Epidermal melanocyte (primary cell): ENCODE data around the gene PCED1A.

Source experiments
- DNase-seq: peaks from one replicate; pipeline ENCODE4 v3.0.0; 2011; ENCODE audit warnings: low spot score; ENCODE audit not compliant: insufficient read length

The PCED1A gene

DNA sequence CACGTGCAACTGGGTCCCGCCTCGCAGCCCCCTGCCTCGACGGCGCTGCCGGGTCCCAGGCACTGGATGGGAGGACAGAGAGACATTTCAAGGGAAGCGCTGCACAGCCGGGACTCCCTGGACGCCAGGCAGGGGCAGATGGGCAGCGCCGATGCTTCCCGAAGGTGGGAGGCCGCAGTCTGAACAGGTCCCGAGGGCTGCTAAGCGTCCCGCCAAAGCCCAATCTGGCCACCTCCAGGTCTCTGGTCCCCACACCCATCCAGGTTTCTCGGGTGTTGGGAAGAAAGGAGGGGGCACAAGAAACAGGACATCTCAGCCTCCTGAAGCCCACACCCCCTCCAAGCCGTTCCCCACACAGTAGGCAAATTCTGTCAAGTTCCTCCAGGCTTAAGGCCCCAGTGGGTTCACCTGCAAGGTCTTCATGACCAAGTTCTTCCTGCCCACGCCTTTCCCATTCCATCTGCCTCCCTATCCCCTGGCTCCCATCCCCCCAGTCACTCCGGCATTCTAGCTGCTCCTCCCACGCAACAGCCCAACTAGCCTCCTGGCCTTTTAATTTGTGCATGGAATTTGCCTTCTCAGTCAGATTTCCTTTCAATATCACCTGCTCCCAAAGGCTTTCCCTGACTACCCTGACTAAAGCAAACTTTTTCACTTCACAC is 34.6 kb downstream of the PCED1A start:
- DNase-seq, result no peak

DNA sequence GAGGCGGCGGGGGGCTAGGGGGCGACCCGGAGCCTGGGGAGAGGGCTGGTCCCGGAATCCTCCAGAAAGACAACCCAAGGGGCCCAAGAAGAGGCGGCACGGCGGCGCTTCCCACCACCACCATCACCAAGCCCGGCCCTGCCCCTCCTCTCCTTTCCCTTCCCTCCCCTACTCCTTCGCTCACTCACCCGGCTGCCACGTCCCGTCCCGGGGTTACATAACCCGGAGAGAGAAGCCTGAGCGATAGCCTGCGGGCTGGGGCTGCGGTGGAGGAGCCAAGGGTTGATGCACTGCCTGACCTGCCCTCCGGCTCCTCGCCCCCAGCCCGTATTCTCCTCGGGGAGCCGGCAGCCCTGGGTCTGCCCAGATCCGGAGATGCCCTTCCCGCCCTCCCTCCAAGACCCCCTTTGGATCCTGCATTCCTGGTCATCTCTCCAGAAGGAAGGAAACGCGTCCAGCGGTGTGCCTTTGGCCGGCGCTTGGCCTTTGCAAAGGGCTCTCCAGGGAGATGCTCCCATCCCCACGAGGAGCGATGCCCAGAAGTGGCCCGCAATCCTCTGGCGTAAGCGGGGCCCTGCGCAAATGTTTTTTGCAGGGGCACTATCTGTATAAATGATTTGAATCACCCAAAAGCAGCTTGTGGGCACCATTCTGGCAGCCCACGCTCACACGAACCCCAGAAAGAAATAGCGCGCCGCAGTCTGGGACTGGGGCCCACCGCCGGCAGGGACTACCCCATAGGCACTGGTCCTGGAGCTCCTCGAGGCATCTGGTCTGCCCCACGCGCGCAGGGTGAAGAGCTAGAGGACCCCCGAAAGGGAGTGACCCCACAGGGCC is 35.4 kb downstream of the PCED1A start:
- DNase-seq, result no peak

DNA sequence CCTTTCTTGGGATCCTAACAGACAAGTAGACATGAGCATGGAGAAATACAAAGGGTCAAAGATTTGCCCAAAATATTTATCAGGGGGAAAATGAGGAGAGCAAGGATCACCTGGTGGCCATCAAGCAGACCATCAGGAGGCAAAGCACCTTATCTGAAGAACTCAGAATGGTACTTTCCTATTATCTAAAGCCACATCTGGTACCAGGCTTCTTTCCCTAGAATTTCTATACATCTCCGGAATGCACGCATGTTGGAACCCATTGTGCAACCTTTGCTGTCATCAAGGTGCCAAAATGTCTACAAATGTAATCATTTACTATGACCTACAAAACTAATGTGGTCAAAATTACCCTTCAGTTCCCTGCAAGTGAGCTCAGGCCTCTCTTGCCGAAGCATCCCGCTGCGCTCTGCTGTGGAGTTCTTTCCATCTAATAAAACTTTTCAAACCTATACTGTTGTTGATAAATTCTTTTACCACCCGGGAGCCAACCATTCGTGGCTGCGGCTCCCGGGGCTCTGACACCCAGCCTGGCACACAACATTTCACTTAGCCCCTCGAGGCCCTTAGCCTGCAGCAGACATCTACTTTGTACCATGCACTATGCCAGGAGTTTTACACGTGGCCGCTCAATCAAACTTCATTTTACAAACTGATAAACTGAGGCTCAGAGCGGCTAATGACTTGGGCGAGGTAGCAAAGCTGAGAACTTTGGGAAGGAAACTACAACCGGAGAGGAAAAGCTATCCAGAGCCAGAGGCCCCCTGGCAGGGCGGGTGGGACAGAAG is 36.2 kb downstream of the PCED1A start:
- no peak for DNase-seq

GRCh38 chr20:2801286-2801728 is 39.1 kb downstream of the PCED1A start:
- no peak for DNase-seq

- DNase-seq, result peak; percentile 5
Observed at GRCh38 chr20:2800521-2801285, 39.8 kb downstream of the PCED1A start, which contains the start of gene CPXM1. TSS of gene CPXM1 (minus strand) at chr20:2800627. CDS start at chr20:2800572, 55 bp downstream.

- no peak for DNase-seq
Observed at GRCh38 chr20:2799688-2800520, 40.6 kb downstream of the PCED1A start.

DNA sequence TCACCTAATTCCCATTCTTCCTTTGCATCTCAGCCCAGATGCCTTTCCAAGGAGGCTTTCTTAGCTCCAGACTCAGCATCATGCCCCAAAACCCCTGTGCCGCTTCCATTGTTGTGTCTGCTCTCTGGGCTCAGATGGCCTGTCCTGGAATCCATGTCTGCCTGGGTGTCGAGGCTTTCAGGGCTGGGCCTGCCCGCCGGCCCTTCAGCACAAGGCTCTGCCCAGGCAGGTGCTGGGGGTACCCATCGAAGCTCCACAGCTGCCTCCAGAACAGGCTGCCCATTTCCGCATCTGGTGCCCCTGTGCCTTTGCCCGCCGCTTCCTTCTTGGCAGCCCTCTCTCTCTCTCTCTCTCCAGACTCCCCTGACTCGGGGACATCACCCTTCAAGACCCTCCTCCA is 41.2 kb downstream of the PCED1A start:
- no peak for DNase-seq

- no peak for DNase-seq
Observed at GRCh38 chr20:2798814-2799213, 41.6 kb downstream of the PCED1A start.

DNA sequence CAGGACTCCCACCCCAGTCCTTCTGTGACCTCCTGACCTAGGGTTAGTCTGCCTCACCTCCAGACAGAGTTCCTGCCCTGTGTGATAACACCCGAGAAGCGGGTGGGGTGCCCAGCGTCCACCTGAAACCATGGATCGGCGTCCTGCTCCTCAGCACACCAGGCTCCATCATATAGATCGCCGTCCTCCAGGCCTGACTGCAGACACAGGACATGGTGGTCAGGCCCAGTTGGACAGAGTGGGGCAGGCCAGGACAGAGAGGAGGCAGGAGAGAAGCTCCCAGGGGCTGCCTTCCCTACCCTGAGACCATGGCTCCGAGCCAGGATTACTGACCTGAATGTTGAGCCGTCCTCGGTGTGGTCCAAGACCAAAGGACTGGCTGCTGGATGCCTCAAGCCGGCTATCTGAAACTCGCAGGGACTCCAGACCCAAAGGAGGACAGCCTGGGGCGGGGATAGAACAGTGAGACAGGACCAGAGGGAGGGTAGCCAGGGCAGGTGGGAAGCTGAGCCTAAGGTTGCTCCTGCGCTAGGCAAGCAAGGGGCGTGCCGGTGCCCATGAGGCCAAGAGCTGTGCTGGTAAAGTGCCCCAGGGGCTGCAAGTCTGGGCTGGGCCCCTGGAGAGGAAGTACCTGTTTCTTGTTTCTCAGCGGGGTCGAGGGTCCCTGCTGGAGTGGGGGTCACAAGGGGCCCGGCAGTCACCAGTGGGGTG is 42.2 kb downstream of the PCED1A start:
- no peak for DNase-seq

- no peak for DNase-seq
Observed at GRCh38 chr20:2797136-2797983, 43.1 kb downstream of the PCED1A start.

DNA sequence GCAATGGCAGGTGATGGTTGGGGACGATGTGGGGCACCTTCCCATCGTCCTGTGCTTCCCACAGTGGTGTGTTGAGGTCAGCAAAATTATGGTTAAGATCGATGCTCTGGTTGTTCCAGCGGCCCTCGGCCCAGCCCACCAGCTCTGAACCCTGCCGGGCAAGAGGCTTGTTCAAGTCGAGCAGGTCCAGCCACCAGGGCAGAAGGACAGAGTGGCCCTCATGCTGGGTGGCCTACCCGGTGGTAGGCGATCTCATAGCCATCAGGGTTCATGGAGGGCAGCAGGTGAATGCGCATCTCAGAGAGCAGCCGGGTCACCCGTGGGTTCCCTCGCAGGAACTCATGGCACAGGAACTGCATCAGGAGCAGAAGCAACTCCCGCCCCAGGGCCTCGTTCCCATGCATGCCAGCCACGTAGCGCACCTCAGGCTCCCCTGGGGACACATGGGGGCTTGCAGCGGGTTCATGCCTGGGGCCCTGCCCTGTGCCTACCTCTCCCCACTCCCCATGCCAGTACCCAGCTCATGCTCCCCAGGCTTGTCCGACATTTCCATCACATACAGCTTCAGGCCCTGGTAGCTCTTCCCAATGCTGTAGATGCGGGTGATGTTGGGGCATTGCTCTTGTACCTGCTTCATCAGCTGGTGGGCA is 44.3 kb downstream of the PCED1A start:
- no peak for DNase-seq

DNA sequence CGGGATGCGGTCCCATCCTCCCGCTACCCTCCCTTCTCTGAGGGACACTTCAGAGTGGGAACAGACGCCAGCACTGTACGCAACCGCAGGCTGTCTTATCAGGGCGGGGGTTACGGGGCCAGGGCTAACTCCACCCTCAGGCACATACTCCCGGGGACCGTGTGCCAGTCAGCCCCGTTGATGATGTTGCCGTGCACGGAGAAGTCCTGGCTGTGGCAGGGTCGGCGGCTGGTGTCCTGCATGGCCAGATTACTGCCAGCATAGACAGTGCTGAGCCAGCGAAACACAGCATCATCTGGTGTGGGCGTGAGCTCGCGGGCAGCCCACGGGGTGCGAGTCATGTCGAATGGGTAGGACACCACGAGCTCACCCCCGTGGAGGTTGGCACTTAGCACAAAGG is 45.0 kb downstream of the PCED1A start:
- no peak for DNase-seq

- DNase-seq, result no peak
Observed at GRCh38 chr20:2794866-2795447, 45.5 kb downstream of the PCED1A start.

DNA sequence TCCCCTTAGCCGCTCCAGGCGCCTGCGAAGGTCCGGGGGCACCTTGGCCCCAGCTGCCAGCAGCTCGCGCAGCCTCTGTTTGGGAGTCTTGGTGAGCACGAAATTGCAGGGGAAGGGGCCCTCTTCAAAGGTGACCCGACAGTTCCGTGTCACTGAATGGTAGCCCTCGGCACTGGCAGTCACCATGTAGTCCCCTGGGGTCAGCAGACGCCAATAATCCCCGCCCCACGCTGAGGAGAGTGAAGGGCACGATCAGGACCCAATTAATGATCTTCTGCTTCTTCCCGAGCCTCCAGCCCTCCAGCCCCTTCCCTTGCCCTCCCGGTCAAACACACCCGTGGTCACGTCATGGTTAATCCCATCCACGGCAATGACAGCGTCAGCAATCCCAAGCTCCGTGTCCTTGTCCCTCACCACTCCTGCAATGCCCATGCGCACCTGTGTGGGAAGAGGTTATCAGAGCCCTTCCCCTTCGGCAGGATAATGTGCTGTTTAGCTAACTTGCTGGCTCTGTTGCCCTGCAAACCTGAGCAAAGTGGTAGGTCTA is 46.2 kb downstream of the PCED1A start:
- no peak for DNase-seq

GRCh38 chr20:2793471-2793870 is 47.0 kb downstream of the PCED1A start:
- peak; percentile 15 for DNase-seq
